H1 (cell line): ENCODE data around the gene ANKH.

Source experiments
- CHD2 ChIP-seq: IDR thresholded peaks from 2 replicates; pipeline ENCODE4 v1.6.1; 2012; ENCODE audit warnings: low read length, improper control_type of control experiment
- CTCF ChIP-seq, 3 experiments: IDR thresholded peaks; 1 replicate in 2 of 3; 2 replicates in 1 of 3; pipeline versions ENCODE4 v1.5.1 to v1.6.1; 2011; ENCODE audit warnings: low read length in 3 of 3, mild to moderate bottlenecking in 3 of 3, inconsistent platforms in 2 of 3, low read depth in 1 of 3, moderate library complexity in 1 of 3; ENCODE audit not compliant: insufficient read depth in 1 of 3; ENCODE audit errors: control extremely low read depth in 1 of 3
- E2F6 ChIP-seq: IDR thresholded peaks from 2 replicates; pipeline ENCODE4 v1.6.1; 2012; ENCODE audit warnings: inconsistent platforms
- EZH2 ChIP-seq: fragments of 200-600 bp; sonication (generic); IDR thresholded peaks from 2 replicates; pipeline ENCODE4 v1.7.1; 2012; ENCODE audit warnings: low read depth, mild to moderate bottlenecking, moderate library complexity, low read length, inconsistent platforms; ENCODE audit not compliant: severe bottlenecking
- POLR2A ChIP-seq, 2 experiments: IDR thresholded peaks; 1 replicate in 1 of 2; 2 replicates in 1 of 2; pipeline ENCODE4 v1.6.1; 2011; ENCODE audit warnings: low read depth in 2 of 2, low read length in 2 of 2, mild to moderate bottlenecking in 2 of 2; ENCODE audit errors: control extremely low read depth in 1 of 2
- RAD21 ChIP-seq, 2 experiments: IDR thresholded peaks in 1 of 2; conservative IDR thresholded peaks in 1 of 2; 2 replicates each; pipeline ENCODE4 v1.6.1; 2011; ENCODE audit warnings: low read depth in 2 of 2, low read length in 2 of 2, improper control_type of control experiment in 1 of 2, inconsistent platforms in 1 of 2, mild to moderate bottlenecking in 1 of 2, moderate library complexity in 1 of 2
- SIN3A ChIP-seq, 2 experiments: IDR thresholded peaks in 1 of 2; conservative IDR thresholded peaks in 1 of 2; 2 replicates each; pipeline ENCODE4 v1.6.1; 2011 to 2012; ENCODE audit warnings: low read length in 2 of 2, improper control_type of control experiment in 1 of 2, low read depth in 1 of 2, mild to moderate bottlenecking in 1 of 2
- SP1 ChIP-seq: IDR thresholded peaks from 2 replicates; pipeline ENCODE4 v1.6.1; 2011; ENCODE audit warnings: low read depth, low read length

GRCh38 chr5:14779975-14780374 is 91.6 kb downstream of the ANKH start:
- no peak for TF ChIP-seq CTCF (IDR thresholded peaks at IDR 0.05; ENCODE audit: control extremely low read depth in 1 of 3, insufficient read depth in 1 of 3, low read depth in 1 of 3, low read length in 3 of 3)
- no peak for TF ChIP-seq EZH2
- TF ChIP-seq CHD2 = no peak
- no peak for TF ChIP-seq POLR2A (IDR thresholded peaks at IDR 0.05; ENCODE audit: control extremely low read depth in 1 of 2, low read depth in 2 of 2, low read length in 2 of 2)
- no peak for TF ChIP-seq SP1
- TF ChIP-seq SIN3A (conservative IDR thresholded peaks at IDR 0.05 in 1 of 2, IDR thresholded peaks at IDR 0.05 in 1 of 2; ENCODE audit: low read depth in 1 of 2, low read length in 2 of 2) = no peak
- TF ChIP-seq RAD21 (IDR thresholded peaks at IDR 0.05 in 1 of 2, conservative IDR thresholded peaks at IDR 0.05 in 1 of 2; ENCODE audit: low read depth in 2 of 2, low read length in 2 of 2) = no peak
- TF ChIP-seq E2F6 = no peak
